Naive B cell (primary cell): ENCODE results near the gene NEURL3. TPM values are rescaled to one million over a fixed set of nuclear protein-coding genes. Genes with fewer than 3 reads are reported as not detected.
"Not testable (repeated sequence)": the region's sequence is repeated elsewhere in the genome, so short reads cannot be mapped to it uniquely, and the experiment has no call there.

Experiments used
- ATAC-seq, 2 donors: fragments of 150-1000 bp; cut with Tn5 transposase; 2 replicates each; pipeline ENCODE4 v1.10.0; 2021; ENCODE audit warnings: low read depth in 2 of 2, mild to moderate bottlenecking in 2 of 2, moderate library complexity in 2 of 2
- DNase-seq: peaks from one replicate; pipeline ENCODE4 v3.0.0; 2022
- H3K27ac Mint-ChIP-seq, 6 donors: one replicate each; pipeline ENCODE4 v1.8.0; 2020 to 2022; ENCODE audit warnings: mild to moderate bottlenecking in 6 of 6, mixed read lengths in 6 of 6, moderate library complexity in 5 of 6, inconsistent platforms in 2 of 6
- H3K27me3 Mint-ChIP-seq, 3 donors: one replicate each; pipeline ENCODE4 v1.8.0; 2021 to 2022; ENCODE audit warnings: mixed read lengths in 3 of 3, mild to moderate bottlenecking in 1 of 3
- H3K36me3 Mint-ChIP-seq, 2 donors: one replicate each; pipeline ENCODE4 v1.8.0; 2020 to 2022; ENCODE audit warnings: mixed read lengths in 2 of 2, inconsistent platforms in 1 of 2, mild to moderate bottlenecking in 1 of 2
- H3K4me1 Mint-ChIP-seq, 3 donors: one replicate each; pipeline ENCODE4 v1.8.0; 2020 to 2022; ENCODE audit warnings: mixed read lengths in 3 of 3, inconsistent platforms in 1 of 3, mild to moderate bottlenecking in 1 of 3, moderate library complexity in 1 of 3
- H3K4me3 Mint-ChIP-seq, 8 donors: one replicate each; pipeline ENCODE4 v1.8.0; 2020 to 2022; ENCODE audit warnings: mild to moderate bottlenecking in 8 of 8, mixed read lengths in 8 of 8, moderate library complexity in 8 of 8, inconsistent platforms in 2 of 8
- H3K9me3 Mint-ChIP-seq, 7 donors: one replicate each; pipeline ENCODE4 v1.8.0; 2020 to 2022; ENCODE audit warnings: mixed read lengths in 7 of 7, mild to moderate bottlenecking in 5 of 7, inconsistent platforms in 2 of 7, moderate library complexity in 1 of 7
- polyA plus RNA-seq, 6 donors: library from polyadenylated mRNA; unstranded; fragments of 300-500 nt; fragmentation: Illumina TruSeq; gene quantifications; one replicate each; pipeline ENCODE4 v1.2.3, GENCODE V29; 2021; ENCODE audit warnings: low read depth in 6 of 6

NEURL3 gene
- polyA plus RNA-seq, 6 donors from 2014 or later: 0.28 TPM; not detected in 5

GRCh38 chr2:96503637-96504243 is 1.4 kb downstream of the NEURL3 start:
- no peaks in the 10 kb centered on the region for H3K36me3 Mint-ChIP-seq
- H3K9me3 Mint-ChIP-seq: no peaks in the 10 kb centered on the region
- ATAC-seq: no peak
- no peak for DNase-seq
- no peak overlapping the region for H3K27ac Mint-ChIP-seq
- H3K4me1 Mint-ChIP-seq: peaks cover 3 to 18% (median 17%) of the 10 kb centered on the region in 3 donors
- no peak overlapping the region for H3K4me3 Mint-ChIP-seq
- peaks cover 4 to 9% (median 8%) of the 10 kb centered on the region in 3 donors for H3K27me3 Mint-ChIP-seq

GRCh38 chr2:96502891-96503636 is 2.1 kb downstream of the NEURL3 start:
- Mint-ChIP-seq H3K4me1 (peaks cover 3 to 18% (median 14%) of the 10 kb centered on the region in 3 donors), H3K9me3 (no peaks in the 10 kb centered on the region), H3K27me3 (peaks cover 4 to 9% (median 8%) of the 10 kb centered on the region in 3 donors), H3K4me3 (no peak overlapping the region), H3K27ac (no peak overlapping the region), H3K36me3 (no peaks in the 10 kb centered on the region)
- ATAC-seq (no peak), DNase-seq (no peak)

- Mint-ChIP-seq H3K27ac (peak overlapping the region in 1 of 6 donors; percentile 28), H3K4me3 (peak overlapping the region in 1 of 8 donors; percentile 35)
Measured at GRCh38 chr2:96501886-96502810, 3.0 kb downstream of the NEURL3 start.

DNA sequence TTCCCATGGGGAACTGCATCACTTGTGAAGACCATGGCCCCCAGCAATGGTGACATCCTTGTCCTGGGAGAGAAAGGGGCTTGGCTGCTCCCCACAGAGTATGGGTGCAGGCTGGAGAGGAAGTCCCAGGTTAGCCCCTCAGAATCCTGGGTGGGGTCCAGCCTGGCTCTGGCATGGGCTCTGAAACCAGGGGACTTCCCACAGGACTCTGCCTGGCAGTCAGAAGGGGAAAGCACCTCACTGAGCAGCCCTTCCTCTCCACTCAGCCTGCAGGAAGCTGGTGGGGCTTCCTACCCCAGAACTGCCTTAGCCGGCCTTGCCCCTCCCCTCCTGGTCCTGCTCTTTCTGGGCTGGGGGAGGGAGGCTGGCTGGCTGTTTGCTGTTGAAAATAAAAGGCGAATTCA is 3.7 kb downstream of the NEURL3 start:
- Mint-ChIP-seq H3K36me3 (no peaks in the 10 kb centered on the region), H3K4me3 (no peak overlapping the region), H3K27me3 (peaks cover 8 to 11% (median 9%) of the 10 kb centered on the region in 3 donors), H3K27ac (peak overlapping the region in 2 of 6 donors; percentile 24 to 32), H3K9me3 (no peaks in the 10 kb centered on the region), H3K4me1 (peaks cover 3 to 14% (median 14%) of the 10 kb centered on the region in 3 donors)
- peak; percentile 96 to 98 for ATAC-seq
- DNase-seq: no peak

More at GRCh38 chr2:96501886-96502810, 3.0 kb downstream of the NEURL3 start:
- no peaks in the 10 kb centered on the region for H3K36me3 Mint-ChIP-seq
- DNase-seq (no peak), ATAC-seq (no peak)
- no peaks in the 10 kb centered on the region for H3K9me3 Mint-ChIP-seq
- H3K4me1 Mint-ChIP-seq: peaks cover 3 to 14% (median 14%) of the 10 kb centered on the region in 3 donors
- peaks cover 8 to 11% (median 9%) of the 10 kb centered on the region in 3 donors for H3K27me3 Mint-ChIP-seq

DNA sequence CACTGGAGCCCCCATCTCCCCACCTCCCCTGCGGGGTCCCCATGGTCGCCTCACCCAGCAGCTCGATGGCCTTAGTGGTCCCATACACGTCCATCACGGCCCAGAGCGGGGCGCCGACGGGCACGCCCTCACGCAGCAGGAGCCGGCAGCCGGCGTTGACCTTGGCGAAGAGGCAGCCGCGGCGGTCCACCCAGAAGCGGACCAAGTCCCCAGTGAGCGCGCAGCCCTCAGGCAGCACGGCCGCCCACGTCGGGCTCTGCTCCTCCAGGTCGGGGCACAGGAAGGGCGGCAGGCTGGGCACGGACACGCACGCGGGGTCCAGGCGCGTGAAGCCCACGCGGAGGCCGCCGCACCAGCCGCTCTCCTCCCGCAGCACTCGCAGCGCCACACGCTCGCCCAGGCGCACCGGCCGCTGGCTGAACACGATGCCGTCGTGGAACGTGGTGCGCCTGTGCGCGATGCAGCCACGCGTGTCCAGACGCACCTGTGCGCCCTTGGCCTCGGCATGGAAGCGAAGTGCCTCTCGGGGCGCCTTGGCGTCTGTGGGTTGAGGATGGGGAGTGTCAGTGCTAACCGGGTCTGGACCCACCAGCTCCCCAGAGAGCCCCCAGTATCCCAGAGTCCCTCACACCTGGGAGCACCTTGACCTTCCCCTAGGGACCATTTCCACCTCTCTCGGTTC is 4.6 kb downstream of the NEURL3 start:
- no peak for DNase-seq
- H3K27me3 Mint-ChIP-seq: peaks cover 8 to 18% (median 9%) of the 10 kb centered on the region in 3 donors
- no peak for ATAC-seq
- H3K4me3 Mint-ChIP-seq: peak overlapping the region in 1 of 8 donors; percentile 46
- no peak overlapping the region for H3K27ac Mint-ChIP-seq
- H3K9me3 Mint-ChIP-seq: peaks cover 0 to 7% (median 6%) of the 10 kb centered on the region in 7 donors
- H3K4me1 Mint-ChIP-seq: peaks cover 3 to 14% (median 14%) of the 10 kb centered on the region in 3 donors
- no peaks in the 10 kb centered on the region for H3K36me3 Mint-ChIP-seq

DNA sequence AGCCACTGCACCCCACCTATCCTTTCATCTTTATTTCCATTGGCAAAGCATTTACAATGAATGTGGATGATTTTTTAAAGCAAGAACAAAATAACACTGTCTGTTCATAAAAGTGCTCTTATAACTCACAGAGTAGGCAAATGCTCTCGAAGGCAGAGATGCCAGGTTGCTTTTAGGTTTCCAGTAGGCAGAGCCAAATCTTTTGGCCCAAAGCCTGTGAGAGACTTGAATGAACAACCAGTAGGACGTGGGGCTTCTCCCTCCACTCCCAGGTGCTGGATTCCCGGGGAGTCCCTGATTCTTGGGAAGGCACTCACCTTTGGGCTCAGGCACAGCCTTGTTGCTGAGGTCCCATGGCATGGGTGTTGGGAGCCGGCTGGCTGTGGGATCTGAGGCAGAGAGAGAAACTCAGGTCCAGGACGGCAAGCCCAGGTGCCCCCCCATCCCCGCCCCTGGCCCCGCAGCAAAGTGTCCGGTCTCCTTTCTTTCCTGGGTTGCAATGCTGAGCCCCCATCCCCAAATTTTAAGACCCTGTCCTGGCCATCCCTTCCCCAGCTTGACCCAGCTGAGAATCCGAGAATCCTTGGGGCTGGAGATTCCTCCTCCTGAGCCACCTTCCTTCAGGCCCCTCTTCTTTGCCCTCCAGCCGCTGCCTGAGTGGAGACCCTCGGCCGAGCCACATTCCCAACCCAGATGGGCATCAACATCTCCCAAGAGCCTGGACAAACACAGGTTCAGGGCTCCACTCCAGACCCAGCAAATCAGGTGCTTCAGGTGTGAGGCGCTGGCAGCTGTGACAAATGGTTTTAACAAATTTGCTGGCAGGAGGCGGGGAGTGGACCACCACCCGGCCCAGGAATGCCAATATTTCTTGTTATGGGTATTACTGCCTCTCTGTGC is 5.8 kb downstream of the NEURL3 start:
- Mint-ChIP-seq H3K4me1 (peaks cover 3 to 14% (median 14%) of the 10 kb centered on the region in 3 donors), H3K27ac (peak overlapping the region in 1 of 6 donors; percentile 88), H3K4me3 (no peak overlapping the region), H3K36me3 (peaks cover 0 to 8% of the 10 kb centered on the region in 2 donors), H3K27me3 (peaks cover 8 to 18% (median 9%) of the 10 kb centered on the region in 3 donors), H3K9me3 (peaks cover 5 to 19% (median 14%) of the 10 kb centered on the region in 7 donors)
- ATAC-seq (no peak), DNase-seq (no peak)

GRCh38 chr2:96498611-96499010 is 6.5 kb downstream of the NEURL3 start:
- not testable (repeated sequence) for ATAC-seq, DNase-seq, H3K36me3 Mint-ChIP-seq, H3K4me3 Mint-ChIP-seq
- peak overlapping the region in 1 of 6 donors; percentile 88 for H3K27ac Mint-ChIP-seq
- peaks cover 5 to 24% (median 18%) of the 10 kb centered on the region in 7 donors for H3K9me3 Mint-ChIP-seq
- peaks cover 8 to 18% (median 9%) of the 10 kb centered on the region in 3 donors for H3K27me3 Mint-ChIP-seq
- peaks cover 3 to 14% (median 14%) of the 10 kb centered on the region in 3 donors for H3K4me1 Mint-ChIP-seq

DNA sequence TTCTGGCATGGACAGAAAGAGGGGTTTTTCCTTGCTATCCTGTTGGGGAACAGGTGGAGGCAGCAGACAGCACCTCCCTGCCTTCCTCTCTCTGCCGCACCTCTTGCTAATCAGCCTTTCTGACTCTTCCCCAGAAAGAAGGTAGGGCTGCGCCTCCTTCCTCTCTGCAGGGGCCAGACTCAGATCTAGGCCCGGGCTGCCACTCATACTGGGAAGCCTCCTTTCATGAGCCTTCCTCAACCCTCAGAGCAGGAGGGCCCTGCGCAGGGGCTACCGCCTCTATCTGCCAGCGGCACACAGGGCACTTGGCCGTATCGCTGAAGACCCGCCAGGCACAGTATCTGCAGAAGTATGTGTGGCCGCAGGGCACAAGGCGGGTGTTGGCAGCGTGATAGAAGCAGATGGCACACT is 7.1 kb downstream of the NEURL3 start:
- Mint-ChIP-seq H3K4me3 (no peak overlapping the region), H3K27ac (peak overlapping the region in 2 of 6 donors; percentile 63 to 64), H3K4me1 (peaks cover 3 to 14% (median 14%) of the 10 kb centered on the region in 3 donors), H3K27me3 (peaks cover 8 to 18% (median 9%) of the 10 kb centered on the region in 3 donors), H3K9me3 (peaks cover 5 to 24% (median 18%) of the 10 kb centered on the region in 7 donors), H3K36me3 (peaks cover 0 to 8% of the 10 kb centered on the region in 2 donors)
- ATAC-seq (no peak), DNase-seq (no peak)

- peaks cover 0 to 8% of the 10 kb centered on the region in 2 donors for H3K36me3 Mint-ChIP-seq
- peaks cover 5 to 24% (median 18%) of the 10 kb centered on the region in 7 donors for H3K9me3 Mint-ChIP-seq
- peaks cover 8 to 12% (median 8%) of the 10 kb centered on the region in 3 donors for H3K27me3 Mint-ChIP-seq
- DNase-seq (no peak), ATAC-seq (no peak)
- H3K4me3 Mint-ChIP-seq: no peak overlapping the region
- H3K27ac Mint-ChIP-seq: peak overlapping the region in 1 of 6 donors; percentile 30
- H3K4me1 Mint-ChIP-seq: peaks cover 0 to 2% (median 2%) of the 10 kb centered on the region in 3 donors
Measured at GRCh38 chr2:96495982-96496629, 9.1 kb downstream of the NEURL3 start.

DNA sequence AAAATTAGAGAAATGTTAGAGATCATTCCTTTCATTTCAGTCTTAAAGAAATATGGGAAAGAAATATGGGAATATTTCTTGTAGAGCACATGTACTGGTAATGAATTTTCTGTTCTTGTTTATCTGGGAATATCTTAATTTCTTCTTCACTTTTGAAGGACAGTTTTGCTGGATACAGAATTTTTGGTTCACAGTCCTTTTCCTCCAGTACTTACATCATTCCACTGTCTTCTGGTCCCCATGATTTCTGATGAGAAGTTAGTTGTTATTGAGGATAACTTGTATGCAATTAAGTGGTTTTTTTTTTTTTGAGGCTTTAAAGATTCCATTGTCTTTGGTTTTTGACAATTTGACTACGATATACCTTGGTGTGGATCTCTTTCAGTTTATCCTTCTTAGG is 11.0 kb downstream of the NEURL3 start:
- no peaks in the 10 kb centered on the region for H3K4me1 Mint-ChIP-seq
- no peak for ATAC-seq
- H3K27ac Mint-ChIP-seq: no peak overlapping the region
- H3K27me3 Mint-ChIP-seq: peaks cover 0 to 12% (median 5%) of the 10 kb centered on the region in 3 donors
- H3K9me3 Mint-ChIP-seq: peaks cover 5 to 24% (median 18%) of the 10 kb centered on the region in 7 donors
- H3K36me3 Mint-ChIP-seq: peaks cover 0 to 8% of the 10 kb centered on the region in 2 donors
- DNase-seq: no peak
- H3K4me3 Mint-ChIP-seq: no peak overlapping the region

GRCh38 chr2:96493072-96493471 is 12.1 kb downstream of the NEURL3 start:
- no peak overlapping the region for H3K27ac Mint-ChIP-seq
- H3K9me3 Mint-ChIP-seq: peaks cover 5 to 24% (median 18%) of the 10 kb centered on the region in 7 donors
- ATAC-seq (no peak), DNase-seq (no peak)
- peaks cover 0 to 9% (median 5%) of the 10 kb centered on the region in 3 donors for H3K27me3 Mint-ChIP-seq
- no peaks in the 10 kb centered on the region for H3K4me1 Mint-ChIP-seq
- no peak overlapping the region for H3K4me3 Mint-ChIP-seq
- peaks cover 0 to 8% of the 10 kb centered on the region in 2 donors for H3K36me3 Mint-ChIP-seq
